Stimulated activated CD8-positive, alpha-beta memory T cell treated with anti-CD3 and anti-CD28 coated beads, Interleukin-12 subunit alpha, Interleukin-12 subunit beta, amount 100 ng/mL, for 24 hours (primary cell): ENCODE results near the gene IPO8.
"Not testable (repeated sequence)": the region's sequence is repeated elsewhere in the genome, so short reads cannot be mapped to it uniquely, and the experiment has no call there.

Experiments used
- DNase-seq: peaks from one replicate; pipeline ENCODE4 v3.0.0-alpha.2; 2020; ENCODE audit errors: extremely low read depth

IPO8 gene

DNA sequence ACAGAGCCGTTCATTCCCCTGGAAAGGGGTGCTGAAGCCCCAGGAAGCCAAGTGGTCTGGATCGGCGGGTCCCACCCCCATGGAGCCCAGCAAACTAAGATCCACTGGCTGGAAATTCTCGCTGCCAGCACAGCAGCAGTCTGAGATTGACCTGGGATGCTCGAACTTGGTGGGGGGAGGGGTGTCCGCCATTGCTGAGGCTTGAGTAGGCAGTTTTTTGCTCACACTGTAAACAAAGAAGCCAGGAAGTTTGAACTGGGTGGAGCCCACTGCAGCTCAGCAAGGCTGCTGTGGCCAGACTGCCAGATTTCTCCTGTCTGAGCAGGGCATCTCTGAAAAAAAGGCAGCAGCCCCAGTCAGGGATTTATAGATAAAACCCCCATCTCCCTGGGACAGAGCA, 91.4 kb downstream of the IPO8 start:
- not testable (repeated sequence) for DNase-seq

DNA sequence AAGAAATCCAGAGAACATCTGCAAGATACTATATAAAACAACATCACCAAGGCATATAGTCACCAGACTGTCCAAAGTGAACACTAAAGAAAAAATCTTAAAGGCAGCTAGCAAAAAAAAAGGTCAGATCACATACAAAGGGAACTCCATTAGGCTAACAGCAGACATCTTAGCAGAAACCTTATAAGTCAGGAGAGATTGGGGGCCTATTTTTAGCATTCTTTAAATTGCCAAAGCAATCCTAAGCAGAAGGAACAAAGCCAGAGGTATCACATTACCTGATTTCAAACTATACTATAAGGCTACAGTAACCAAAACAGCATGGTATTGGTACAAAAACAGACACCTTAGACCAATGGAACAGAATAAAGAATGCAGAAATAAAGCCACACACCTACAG, 92.5 kb downstream of the IPO8 start:
- no peak for DNase-seq

DNA sequence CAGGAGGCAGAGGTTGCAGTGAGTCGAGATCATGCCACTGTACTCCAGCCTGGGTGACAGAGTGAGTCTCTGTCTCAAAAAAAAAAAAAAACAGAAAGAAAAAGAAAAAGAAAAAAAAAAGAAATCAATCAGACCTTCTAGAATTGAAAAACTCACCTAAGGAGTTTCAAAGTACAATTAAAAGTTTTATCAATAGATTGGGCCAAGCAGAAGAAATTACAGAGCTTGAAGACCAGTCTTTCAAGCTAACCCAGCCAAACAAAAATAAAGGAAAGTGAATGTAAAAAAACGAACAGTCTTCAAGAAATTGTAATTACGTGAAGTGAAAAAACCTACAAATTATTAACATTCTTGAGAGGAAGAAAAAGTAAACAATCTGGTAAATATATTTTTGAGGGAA, 93.0 kb downstream of the IPO8 start:
- no peak for DNase-seq

DNA sequence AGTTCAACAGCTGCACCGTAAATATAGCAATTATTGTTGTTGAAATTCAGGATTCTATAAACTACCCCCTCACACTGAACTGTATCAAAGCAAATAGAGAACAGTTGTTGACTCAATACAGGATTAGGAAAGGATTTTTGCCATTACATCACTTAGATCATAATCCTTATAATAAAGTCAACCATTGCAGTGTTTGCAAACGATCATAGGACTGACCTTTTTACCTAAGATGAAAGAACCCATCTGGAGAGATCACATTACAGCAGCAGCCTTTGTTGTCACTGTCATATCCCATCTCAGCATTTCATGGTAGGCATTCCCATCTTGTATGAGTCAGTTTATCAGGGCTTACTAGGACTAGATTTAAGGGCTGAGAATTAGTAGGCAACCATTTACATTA, 96.1 kb downstream of the IPO8 start:
- no peak for DNase-seq

DNA sequence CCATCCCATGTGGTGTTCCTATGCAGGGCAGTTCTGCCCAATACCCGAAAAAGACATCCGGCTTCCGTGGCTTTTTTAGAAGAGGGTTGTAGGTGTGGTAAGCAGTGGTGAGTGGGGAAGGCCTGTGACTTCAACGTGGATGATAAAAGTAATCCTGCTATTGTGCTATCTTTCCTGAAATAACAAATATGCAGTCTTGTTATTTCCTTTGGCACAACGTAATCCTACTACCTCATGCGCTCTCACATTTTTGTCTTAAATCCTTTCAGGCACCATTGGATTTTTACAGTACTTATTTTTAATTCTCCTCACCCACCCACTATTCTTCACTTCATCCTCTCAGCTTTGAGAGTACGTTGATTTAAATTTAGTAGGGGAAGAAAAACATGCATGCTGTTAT, 96.8 kb downstream of the IPO8 start:
- no peak for DNase-seq

DNA sequence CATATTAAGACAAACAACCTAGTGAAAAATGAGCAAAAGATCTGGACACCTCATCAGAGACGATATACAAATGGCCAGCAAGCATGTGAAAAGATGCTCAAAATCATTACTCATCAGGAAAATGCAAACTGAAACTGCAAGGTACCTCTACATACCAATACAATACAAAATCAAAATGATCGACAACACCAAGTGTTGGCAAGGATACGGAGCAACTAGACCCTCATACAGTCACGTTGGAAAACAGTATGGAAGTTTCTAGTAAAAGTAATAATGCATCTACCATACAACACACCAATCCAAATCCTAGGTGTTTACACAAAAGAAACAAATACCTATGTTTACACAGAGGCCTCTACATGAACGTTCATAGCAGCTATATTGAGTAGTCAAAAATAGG, 99.9 kb downstream of the IPO8 start:
- no peak for DNase-seq

DNA sequence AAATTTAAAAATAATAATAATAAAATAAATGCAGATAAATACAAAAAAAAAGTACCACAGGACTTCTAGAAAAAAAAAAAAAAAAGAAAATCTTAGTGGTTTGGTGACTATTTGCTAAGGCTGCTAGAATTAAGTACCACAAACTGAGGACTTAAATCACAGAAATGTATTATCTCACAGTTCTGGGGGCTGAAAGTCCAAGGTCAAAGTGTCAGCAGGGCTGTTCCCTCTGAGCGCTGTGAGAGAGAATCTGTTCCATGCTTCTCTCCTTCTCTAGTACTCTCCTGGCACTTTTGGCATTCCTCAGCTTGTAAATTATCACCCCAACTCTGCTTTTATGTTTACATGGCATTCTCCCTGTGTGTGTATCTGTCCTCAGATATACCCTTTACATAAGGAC, 101.2 kb downstream of the IPO8 start:
- DNase-seq = no peak

DNA sequence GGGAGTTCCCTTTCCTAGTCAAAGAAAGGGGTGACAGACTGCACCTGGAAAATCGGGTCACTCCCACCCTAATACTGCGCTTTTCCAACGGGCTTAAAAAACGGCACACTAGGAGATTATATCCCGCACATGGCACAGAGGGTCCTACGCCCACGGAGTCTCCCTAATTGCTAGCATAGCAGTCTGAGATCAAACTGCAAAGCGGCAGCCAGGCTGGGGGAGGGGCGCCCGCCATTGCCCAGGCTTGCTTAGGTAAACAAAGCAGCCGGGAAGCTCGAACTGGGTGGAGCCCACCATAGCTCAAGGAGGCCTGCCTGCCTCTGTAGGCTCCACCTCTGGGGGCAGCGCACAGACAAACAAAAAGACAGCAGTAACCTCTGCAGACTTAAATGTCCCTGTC, 107.1 kb downstream of the IPO8 start:
- DNase-seq = not testable (repeated sequence)

DNA sequence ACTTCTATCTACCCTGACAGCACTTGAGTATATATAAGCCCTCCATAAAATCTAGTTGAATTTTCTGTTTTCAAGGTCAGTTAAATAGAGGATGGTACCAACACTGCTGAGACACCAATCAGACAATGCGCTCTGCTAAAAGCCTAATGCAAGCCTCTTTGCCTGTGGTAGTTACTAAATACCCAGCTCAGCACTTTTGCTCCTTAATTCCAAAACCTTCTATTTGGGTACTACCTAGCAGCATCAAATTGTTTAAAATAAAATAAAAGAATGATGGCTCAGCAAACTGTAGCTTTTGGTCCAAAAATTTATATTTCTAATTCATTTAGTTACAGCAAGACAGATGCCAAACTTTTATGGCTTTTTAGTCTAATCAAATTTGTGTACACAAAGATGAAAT, 107.9 kb downstream of the IPO8 start:
- no peak for DNase-seq

DNA sequence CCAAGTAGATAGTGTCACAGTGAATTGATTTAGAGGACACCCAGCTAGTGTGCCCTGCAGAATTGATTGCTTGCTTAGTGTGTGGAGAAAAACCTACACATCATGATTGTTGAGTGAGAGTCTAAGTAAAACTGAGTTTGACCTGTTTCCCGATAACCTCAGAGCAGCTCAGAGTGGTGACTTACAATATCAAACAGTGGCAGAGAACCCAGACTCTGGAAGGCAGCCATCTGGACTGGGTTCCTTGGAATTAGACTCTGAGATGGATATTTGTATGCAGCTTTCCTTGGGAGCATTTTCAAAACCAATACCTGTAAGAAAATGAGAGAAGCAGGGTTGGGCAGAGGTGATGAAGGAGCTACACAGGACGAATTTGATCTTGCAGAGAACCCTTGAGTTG, 109.8 kb downstream of the IPO8 start:
- DNase-seq = no peak

DNA sequence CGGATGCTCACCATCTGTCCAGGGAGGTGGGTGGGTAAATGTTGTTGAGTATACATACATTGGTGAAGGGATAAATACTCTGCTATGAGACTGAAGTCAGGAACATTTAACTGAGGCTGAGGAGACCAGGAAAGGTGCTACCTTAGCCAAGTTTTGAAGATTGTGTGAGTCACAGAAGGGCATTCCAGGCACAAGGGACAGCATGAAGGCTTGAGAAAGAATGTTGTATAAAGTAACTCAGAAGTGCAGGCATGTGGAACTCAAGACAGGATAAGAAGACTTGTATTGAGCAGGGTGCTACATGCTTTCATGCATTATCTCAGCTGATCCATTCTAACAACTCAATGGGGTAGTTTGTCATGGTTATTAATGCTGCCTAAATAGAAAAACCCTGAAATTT, 112.7 kb downstream of the IPO8 start:
- no peak for DNase-seq

DNA sequence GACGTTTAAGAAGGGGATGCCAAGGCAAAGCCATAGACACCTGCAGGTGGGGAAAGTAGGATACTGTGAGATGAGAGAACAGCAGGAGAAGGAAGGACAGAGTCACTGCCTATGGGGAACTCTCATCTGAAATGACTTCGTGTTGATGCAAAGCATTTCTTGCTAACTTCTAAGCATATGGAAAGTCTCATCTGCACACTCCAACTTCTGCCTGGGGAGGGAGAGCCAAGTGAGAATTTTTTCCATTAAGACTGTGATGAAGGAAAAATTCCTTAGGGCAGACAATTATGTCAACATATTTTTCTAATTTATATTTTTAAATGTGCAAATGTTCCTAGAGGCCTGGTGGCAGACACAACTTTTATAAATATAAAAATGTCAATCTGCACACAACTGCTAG, 115.3 kb downstream of the IPO8 start:
- no peak for DNase-seq
